Transverse colon (tissue), 4 donors: ENCODE measurements around the gene OXTR. TPM values are rescaled to one million over a fixed set of nuclear protein-coding genes. Genes with fewer than 3 reads are reported as not detected.

Experiments
- DNase-seq: peaks from one replicate; pipeline ENCODE4 v3.0.0-alpha.2; 2019
- H3K27ac ChIP-seq, 4 donors: fragments of 200-600 bp; sonication (generic); 2 replicates each; pipeline ENCODE4 v1.5.1; 2016 to 2018; ENCODE audit warnings: inconsistent platforms in 4 of 4
- H3K27me3 ChIP-seq: fragments of 200-600 bp; sonication (generic); 2 replicates; pipeline ENCODE4 v1.5.1; 2017; ENCODE audit warnings: inconsistent platforms
- H3K36me3 ChIP-seq, 4 donors: fragments of 200-600 bp; sonication (generic); 2 replicates each; pipeline ENCODE4 v1.5.1; 2017 to 2019; ENCODE audit warnings: inconsistent platforms in 4 of 4
- H3K4me1 ChIP-seq, 4 donors: fragments of 200-600 bp; sonication (generic); 2 replicates each; pipeline ENCODE4 v1.5.1; 2017 to 2020; ENCODE audit warnings: inconsistent platforms in 4 of 4
- H3K4me3 ChIP-seq, 4 donors: fragments of 200-600 bp; sonication (generic); 1 replicate in 1 of 4; 2 replicates in 3 of 4; pipeline versions ENCODE4 v1.5.1 to v1.6.1; 2017 to 2019; ENCODE audit warnings: inconsistent platforms in 4 of 4
- H3K9me3 ChIP-seq, 2 donors: fragments of 200-600 bp; sonication (generic); 2 replicates each; pipeline ENCODE4 v1.5.1; 2017 to 2019; ENCODE audit warnings: inconsistent platforms in 2 of 2
- CTCF ChIP-seq, 5 experiments: fragments of 200-600 bp in 3 of 5; fragments of 450-650 bp in 2 of 5; sonication (generic) in 3 of 5; IDR thresholded peaks; 1 replicate in 2 of 5; 2 replicates in 3 of 5; pipeline ENCODE4 v1.5.1; 2016 to 2017; ENCODE audit warnings: antibody characterized with exemption in 5 of 5, inconsistent platforms in 3 of 5, mild to moderate bottlenecking in 2 of 5, moderate library complexity in 1 of 5
- EP300 ChIP-seq: sonication (generic); formaldehyde crosslinking; IDR thresholded peaks from one replicate; pipeline ENCODE4 v1.6.1; 2017; ENCODE audit warnings: antibody characterized with exemption, low read depth
- POLR2A ChIP-seq: fragments of 450-650 bp; IDR thresholded peaks from one replicate; pipeline ENCODE4 v1.6.1; 2016; ENCODE audit warnings: antibody characterized with exemption, mild to moderate bottlenecking, moderate library complexity
- POLR2AphosphoS5 ChIP-seq, 3 donors: sonication (generic); formaldehyde crosslinking; IDR thresholded peaks; one replicate each; pipeline ENCODE4 v1.6.1; 2016; ENCODE audit warnings: antibody characterized with exemption in 3 of 3
- WGBS, 2 donors: methylation state at CpG; one replicate each; pipeline ENCODE4 v1.1.5; 2018; ENCODE audit warnings: low coverage in 1 of 2; 5-methylcytosine and 5-hydroxymethylcytosine counted together
- in situ Hi-C, 4 donors: fragments of 200-750 bp; cut with MboI; loops; one replicate each; pipeline versions ENCODE4 v1.15.0 to v1.15.1; 2017; ENCODE audit warnings: low sequenced_read_pairs in 3 of 4, low pct_ligation_motif_present in 1 of 4, low pct_unique_long_range_greater_than_20kb in 1 of 4
- intact Hi-C: fragments of 100-400 bp; cut with DNase I; formaldehyde crosslinking; loops from one replicate; pipeline ENCODE4 v1.15.1; 2023; ENCODE audit warnings: low total_unique reads
- total RNA-seq, 4 donors: library from RNA; depleted of rRNA; stranded (reverse); fragments of >200 nt; gene quantifications; one replicate each; pipeline ENCODE4 v1.1.0, GENCODE V29; 2016

The OXTR gene
- total RNA-seq, 4 donors from 2014 or later, result 0.27 to 1.1 TPM; not detected in 2

- H3K9me3 ChIP-seq, result no peaks in the 10 kb centered on the region
- H3K4me1 ChIP-seq, result no peaks in the 10 kb centered on the region
- in situ Hi-C loops (no loop called here), intact Hi-C loops (no loop called here)
- peaks cover 1% of the 10 kb centered on the region for H3K27me3 ChIP-seq
- H3K4me3 ChIP-seq, result no peak overlapping the region
- no peak overlapping the region for H3K27ac ChIP-seq
- H3K36me3 ChIP-seq, result no peaks in the 10 kb centered on the region
- DNase-seq, result no peak
- 38 to 52% methylated on average over 6 to 7 of the region's 7 CpGs for WGBS, 2 donors
- TF ChIP-seq CTCF (IDR thresholded peaks at IDR 0.05) (no peak), POLR2AphosphoS5 (IDR thresholded peaks at IDR 0.05) (no peak), POLR2A (no peak), EP300 (no peak)
Observed at GRCh38 chr3:8746780-8747345, 22.6 kb downstream of the OXTR start.

- intact Hi-C loops (no loop called here), in situ Hi-C loops (no loop called here)
Observed at GRCh38 chr3:8745619-8746370, 23.6 kb downstream of the OXTR start.

DNA sequence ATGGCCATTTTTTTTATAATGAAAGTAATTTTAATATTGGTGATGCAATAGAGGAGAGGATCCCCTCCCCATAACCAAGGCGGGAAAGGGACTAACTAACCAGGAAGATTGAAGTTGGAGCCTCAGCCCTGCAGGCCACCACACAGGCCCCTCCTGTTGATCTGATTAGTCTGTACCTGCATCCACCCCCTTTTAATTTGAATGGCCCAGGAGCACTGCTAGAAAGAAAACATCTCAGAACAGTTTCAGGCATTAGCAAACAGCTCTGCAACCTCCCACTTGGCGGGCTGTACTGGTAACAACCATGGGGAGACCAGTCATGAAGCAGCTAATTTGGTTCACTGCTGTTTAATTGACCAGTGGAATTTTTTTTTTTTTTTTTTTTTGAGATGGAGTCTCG lies 25.5 kb downstream of the OXTR start:
- Histone ChIP-seq H3K9me3 (no peaks in the 10 kb centered on the region), H3K36me3 (no peaks in the 10 kb centered on the region), H3K4me1 (no peaks in the 10 kb centered on the region), H3K27me3 (peaks cover 3% of the 10 kb centered on the region), H3K4me3 (no peak overlapping the region), H3K27ac (no peak overlapping the region)
- TF ChIP-seq CTCF (IDR thresholded peaks at IDR 0.05), result no peak
- no peak for TF ChIP-seq POLR2AphosphoS5 (IDR thresholded peaks at IDR 0.05)
- TF ChIP-seq EP300, result no peak
- no peak for TF ChIP-seq POLR2A
- in situ Hi-C loops, result no loop called here
- intact Hi-C loops, result no loop called here
- WGBS, 2 donors, result 86 to 88% methylated on average over 3 of the region's 3 CpGs
- DNase-seq, result no peak

More at GRCh38 chr3:8745619-8746370, 23.6 kb downstream of the OXTR start:
- TF ChIP-seq POLR2AphosphoS5 (IDR thresholded peaks at IDR 0.05) (no peak), EP300 (no peak), POLR2A (no peak), CTCF (IDR thresholded peaks at IDR 0.05) (no peak)
- Histone ChIP-seq H3K9me3 (no peaks in the 10 kb centered on the region), H3K27me3 (peaks cover 3% of the 10 kb centered on the region), H3K4me3 (no peak overlapping the region), H3K36me3 (no peaks in the 10 kb centered on the region), H3K27ac (no peak overlapping the region), H3K4me1 (no peaks in the 10 kb centered on the region)
- no peak for DNase-seq
- WGBS, 2 donors, result 92% methylated on average over 25 of the region's 25 CpGs; no CpG with 5 or more reads in 1 of the 2 donors

- 55 to 66% methylated on average over 6 of the region's 6 CpGs for WGBS, 2 donors
- Histone ChIP-seq H3K9me3 (no peaks in the 10 kb centered on the region), H3K27me3 (peaks cover 3% of the 10 kb centered on the region), H3K36me3 (no peaks in the 10 kb centered on the region), H3K4me1 (no peaks in the 10 kb centered on the region), H3K27ac (no peak overlapping the region), H3K4me3 (no peak overlapping the region)
- no peak for TF ChIP-seq POLR2AphosphoS5 (IDR thresholded peaks at IDR 0.05)
- TF ChIP-seq POLR2A, result no peak
- no peak for TF ChIP-seq EP300
- no peak for TF ChIP-seq CTCF (IDR thresholded peaks at IDR 0.05)
- in situ Hi-C loops (no loop called here), intact Hi-C loops (no loop called here)
- no peak for DNase-seq
Observed at GRCh38 chr3:8743021-8743601, 26.3 kb downstream of the OXTR start.
